MM.1S (cell line): Measurements from ENCODE around the gene PPP1R26.

ENCODE experiments used
- DNase-seq: peaks from one replicate; pipeline ENCODE4 v3.0.0-alpha.2; 2015
- H2AFZ ChIP-seq: fragments of 300-600 bp; sonication (generic); 2 replicates; pipeline ENCODE4 v1.6.0; 2016; ENCODE audit warnings: antibody characterized with exemption, low read length
- H3F3A ChIP-seq: fragments of 300-600 bp; sonication (generic); 2 replicates; pipeline ENCODE4 v1.6.1; 2016; ENCODE audit warnings: mild to moderate bottlenecking, antibody characterized with exemption, low read length, moderate library complexity, mixed read lengths; ENCODE audit not compliant: insufficient read depth
- H3K27ac ChIP-seq: fragments of 300-600 bp; sonication (generic); 2 replicates; pipeline ENCODE4 v1.5.1; 2016; ENCODE audit warnings: mild to moderate bottlenecking, low read length
- H3K27me3 ChIP-seq: fragments of 300-600 bp; sonication (generic); replicated peaks from 2 replicates; pipeline ENCODE4 v1.6.0; 2016; ENCODE audit warnings: low read length; ENCODE audit not compliant: insufficient read depth
- H3K36me3 ChIP-seq: fragments of 300-600 bp; sonication (generic); replicated peaks from 2 replicates; pipeline ENCODE4 v1.6.1; 2016; ENCODE audit warnings: mild to moderate bottlenecking, low read length, mixed read lengths; ENCODE audit not compliant: insufficient read depth
- H3K4me1 ChIP-seq: fragments of 300-600 bp; sonication (generic); 2 replicates; pipeline ENCODE4 v1.6.1; 2016; ENCODE audit warnings: low read length, mixed read lengths
- H3K4me2 ChIP-seq: fragments of 300-600 bp; sonication (generic); 2 replicates; pipeline ENCODE4 v1.6.0; 2016; ENCODE audit warnings: low read depth, low read length
- H3K4me3 ChIP-seq: fragments of 300-600 bp; sonication (generic); 2 replicates; pipeline ENCODE4 v1.5.1; 2016; ENCODE audit warnings: low read length, mixed read lengths
- H3K79me2 ChIP-seq: fragments of 300-600 bp; sonication (generic); 2 replicates; pipeline ENCODE4 v1.6.1; 2016; ENCODE audit warnings: mixed run types, low read length, mixed read lengths
- H3K9ac ChIP-seq: fragments of 300-600 bp; sonication (generic); 2 replicates; pipeline ENCODE4 v1.6.1; 2016; ENCODE audit warnings: low read length, mixed read lengths
- H3K9me2 ChIP-seq: fragments of 300-600 bp; sonication (generic); replicated peaks from 2 replicates; pipeline ENCODE4 v1.6.1; 2016; ENCODE audit warnings: mild to moderate bottlenecking, low read length, mixed read lengths; ENCODE audit not compliant: insufficient read depth
- H3K9me3 ChIP-seq: fragments of 300-600 bp; sonication (generic); replicated peaks from 2 replicates; pipeline ENCODE4 v1.6.1; 2016; ENCODE audit warnings: mild to moderate bottlenecking, low read length, mixed read lengths; ENCODE audit not compliant: insufficient read depth
- H4K20me1 ChIP-seq: fragments of 300-600 bp; sonication (generic); 2 replicates; pipeline ENCODE4 v1.6.1; 2016; ENCODE audit warnings: mild to moderate bottlenecking, low read length, moderate library complexity, mixed read lengths; ENCODE audit not compliant: insufficient read depth
- CTCF ChIP-seq: fragments of 300-600 bp; sonication (generic); IDR thresholded peaks from 2 replicates; pipeline ENCODE4 v1.5.1; 2016; ENCODE audit warnings: antibody characterized with exemption, low read length, mixed read lengths
- EZH2 ChIP-seq: fragments of 300-600 bp; sonication (generic); optimal IDR thresholded peaks from 2 replicates; pipeline ENCODE3; 2017; ENCODE audit warnings: low read depth, mild to moderate bottlenecking, antibody characterized with exemption, low read length, mixed read lengths
- EZH2phosphoT487 ChIP-seq: fragments of 300-600 bp; sonication (generic); IDR thresholded peaks from 2 replicates; pipeline ENCODE4 v1.6.1; 2018; ENCODE audit warnings: antibody characterized with exemption, low read length

The PPP1R26 gene

GRCh38 chr9:135488527-135488926 is 8.9 kb downstream of the PPP1R26 start:
- Histone ChIP-seq H3K9me3 (no peaks in the 10 kb centered on the region), H3K4me3 (no peak overlapping the region), H3K79me2 (no peaks in the 10 kb centered on the region), H3K4me1 (no peaks in the 10 kb centered on the region), H2AFZ (no peak overlapping the region), H3K27ac (no peak overlapping the region), H3K9me2 (no peaks in the 10 kb centered on the region), H3K4me2 (no peak overlapping the region), H3K9ac (no peak overlapping the region), H3F3A (no peaks in the 10 kb centered on the region), H4K20me1 (no peaks in the 10 kb centered on the region), H3K27me3 (no peaks in the 10 kb centered on the region), H3K36me3 (no peaks in the 10 kb centered on the region)
- TF ChIP-seq EZH2 (no peak), CTCF (no peak), EZH2phosphoT487 (no peak)
- no peak for DNase-seq

GRCh38 chr9:135489188-135489906 is 9.8 kb downstream of the PPP1R26 start:
- Histone ChIP-seq H3K4me2 (no peak overlapping the region), H3K36me3 (no peaks in the 10 kb centered on the region), H3K27ac (no peak overlapping the region), H3K9me3 (no peaks in the 10 kb centered on the region), H3K79me2 (no peaks in the 10 kb centered on the region), H3K9me2 (no peaks in the 10 kb centered on the region), H2AFZ (no peak overlapping the region), H3K4me3 (no peak overlapping the region), H3K4me1 (no peaks in the 10 kb centered on the region), H3K27me3 (peaks cover 6% of the 10 kb centered on the region), H3K9ac (no peak overlapping the region), H4K20me1 (no peaks in the 10 kb centered on the region), H3F3A (no peaks in the 10 kb centered on the region)
- TF ChIP-seq CTCF (no peak), EZH2 (no peak), EZH2phosphoT487 (no peak)
- no peak for DNase-seq

GRCh38 chr9:135490166-135490870 is 10.7 kb downstream of the PPP1R26 start:
- no peak overlapping the region for H3K4me3 ChIP-seq
- no peak for DNase-seq
- TF ChIP-seq EZH2phosphoT487 (no peak), EZH2 (no peak), CTCF (no peak)

More at GRCh38 chr9:135490166-135490870, 10.7 kb downstream of the PPP1R26 start:
- Histone ChIP-seq H3K79me2 (no peaks in the 10 kb centered on the region), H3K27me3 (peaks cover 15% of the 10 kb centered on the region), H2AFZ (no peak overlapping the region), H4K20me1 (no peaks in the 10 kb centered on the region), H3K9ac (no peak overlapping the region), H3K9me3 (no peaks in the 10 kb centered on the region), H3K9me2 (no peaks in the 10 kb centered on the region), H3F3A (no peaks in the 10 kb centered on the region), H3K4me1 (no peaks in the 10 kb centered on the region), H3K36me3 (no peaks in the 10 kb centered on the region), H3K27ac (no peak overlapping the region), H3K4me2 (no peak overlapping the region)
